ENCODE results near the gene WSCD1.

Gene WSCD1

GRCh38 chr17:6147042-6147441, 76.9 kb downstream of the WSCD1 start:
- DNase-seq (ENCODE audit: extremely low read depth, low read depth), result no peak

DNA sequence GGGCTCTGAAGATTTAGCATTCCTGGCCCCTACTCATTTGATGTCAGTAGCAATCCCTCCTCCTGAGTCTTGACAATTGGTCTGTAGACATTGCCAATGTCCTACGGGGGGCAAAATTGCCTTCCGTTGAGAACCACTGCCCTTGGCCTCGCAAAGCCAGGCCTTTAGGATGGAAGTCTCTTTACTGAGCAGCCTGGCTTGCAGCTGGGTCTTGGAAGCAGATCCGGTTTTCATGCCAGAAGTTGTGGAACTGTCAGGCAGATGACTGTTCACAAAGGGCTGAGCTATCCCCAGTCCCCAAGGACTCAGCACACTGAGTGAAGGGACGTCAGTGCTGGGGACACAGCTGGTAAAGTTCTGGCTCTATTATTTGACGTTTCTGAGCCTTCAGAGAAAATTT, 83.2 kb downstream of the WSCD1 start:
- TF ChIP-seq CTCF (IDR thresholded peaks at IDR 0.05; ENCODE audit: low read depth, low read length), result no peak
- DNase-seq (ENCODE audit: extremely low read depth, low read depth), result no peak

More at GRCh38 chr17:6147042-6147441, 76.9 kb downstream of the WSCD1 start:
- TF ChIP-seq CTCF (IDR thresholded peaks at IDR 0.05; ENCODE audit: low read depth, low read length), result no peak

DNA sequence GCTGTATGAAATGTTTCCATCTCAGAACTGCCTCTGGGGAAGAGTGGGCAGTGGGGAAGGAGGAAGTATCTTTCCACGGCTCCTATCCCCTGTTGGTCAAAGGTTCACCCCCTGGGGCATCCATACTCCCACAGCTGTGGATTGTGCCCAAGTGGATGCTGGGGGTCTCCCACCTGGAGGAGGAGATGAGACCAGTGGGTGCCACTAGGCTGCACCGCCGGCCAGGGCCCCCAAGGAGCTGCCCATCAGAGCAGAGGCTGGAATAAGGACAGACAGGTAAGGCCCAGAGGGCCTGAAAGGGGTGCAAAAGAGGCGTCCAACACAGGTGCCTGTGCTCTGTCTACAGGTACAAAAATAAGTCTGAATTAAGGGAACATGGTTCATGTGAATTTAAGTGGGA, 87.5 kb downstream of the WSCD1 start:
- TF ChIP-seq CTCF (IDR thresholded peaks at IDR 0.05; ENCODE audit: low read depth, low read length), result no peak

GRCh38 chr17:6159541-6160231, 89.5 kb downstream of the WSCD1 start:
- DNase-seq (ENCODE audit: extremely low read depth, low read depth), result no peak
- TF ChIP-seq CTCF (IDR thresholded peaks at IDR 0.05; ENCODE audit: low read depth, low read length), result no peak

More for the DNA sequence above, 87.5 kb downstream of the WSCD1 start:
- DNase-seq (ENCODE audit: extremely low read depth, low read depth), result no peak

DNA sequence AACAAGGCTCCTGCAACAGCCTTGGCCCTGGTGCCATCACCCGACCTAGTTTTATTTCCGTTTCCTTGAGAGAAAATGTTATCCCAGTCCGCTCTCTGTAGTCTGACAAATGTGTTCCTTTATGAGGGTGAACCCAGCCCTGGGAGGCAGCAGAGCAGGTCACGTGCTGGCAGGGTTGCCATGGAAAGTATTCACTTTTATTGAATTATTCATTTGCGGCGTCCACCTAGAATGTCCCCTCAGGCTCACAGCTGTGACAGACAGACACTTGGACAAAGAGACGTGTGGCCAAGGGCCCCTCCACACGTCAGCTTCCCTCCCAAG, 90.0 kb downstream of the WSCD1 start:
- DNase-seq (ENCODE audit: extremely low read depth, low read depth), result no peak
- TF ChIP-seq CTCF (IDR thresholded peaks at IDR 0.05; ENCODE audit: low read depth, low read length), result no peak

DNA sequence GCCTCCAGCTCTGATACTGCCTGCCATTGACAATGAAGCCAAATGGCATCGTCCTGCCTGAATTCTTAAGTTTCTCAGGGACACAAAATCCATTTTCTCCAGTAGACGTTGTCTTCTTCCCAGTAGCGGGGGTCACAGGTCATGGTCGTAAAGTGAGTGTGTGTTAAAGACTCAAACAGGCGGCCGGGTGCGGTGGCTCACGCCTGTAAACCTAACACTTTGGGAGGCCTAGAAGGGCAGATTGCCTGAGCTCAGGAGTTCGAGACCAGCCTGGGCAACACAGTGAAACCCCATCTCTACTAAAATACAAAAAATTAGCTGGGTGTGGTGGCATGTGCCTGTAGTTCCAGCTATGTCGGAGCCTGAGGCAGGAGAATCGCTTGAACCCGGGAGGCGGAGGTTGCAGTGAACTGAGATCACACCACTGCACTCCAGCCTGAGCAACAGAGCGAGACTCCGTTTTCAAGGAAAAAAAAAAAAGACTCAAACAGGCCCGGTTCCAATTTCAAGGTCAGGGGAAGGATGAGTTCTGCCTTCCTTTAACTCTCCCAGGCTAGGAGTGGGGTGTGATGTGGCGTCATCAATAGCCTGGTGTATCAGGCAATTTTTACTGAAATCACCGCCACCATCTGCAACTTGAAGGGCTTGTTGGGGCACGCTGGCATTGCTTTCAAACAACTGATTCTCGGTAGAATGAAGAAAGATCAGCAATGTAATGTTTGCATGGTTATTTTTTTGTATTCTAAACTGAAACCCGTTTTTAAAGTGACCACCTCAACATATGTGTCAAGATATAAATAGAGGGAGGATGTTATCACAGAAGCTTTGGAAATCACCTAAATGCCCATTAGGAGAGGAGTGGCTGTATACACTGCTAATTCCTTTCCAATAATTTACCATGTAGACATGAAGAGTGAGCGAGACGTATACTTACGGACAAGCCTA, 91.0 kb downstream of the WSCD1 start:
- DNase-seq (ENCODE audit: extremely low read depth, low read depth), result no peak
- no peak for TF ChIP-seq CTCF (IDR thresholded peaks at IDR 0.05; ENCODE audit: low read depth, low read length)

GRCh38 chr17:6162216-6162615, 92.0 kb downstream of the WSCD1 start:
- no peak for DNase-seq (ENCODE audit: extremely low read depth, low read depth)
- TF ChIP-seq CTCF (IDR thresholded peaks at IDR 0.05; ENCODE audit: low read depth, low read length), result no peak
